ENCODE data around the gene EVX2. TPM values are rescaled to one million over a fixed set of nuclear protein-coding genes. Genes with fewer than 3 reads are reported as not detected.

The EVX2 gene
- polyA plus RNA-seq, 1 donor: not detected

GRCh38 chr2:176056406-176056805 lies 27.4 kb downstream of the EVX2 start:
- DNase-seq: no peak

- no peak for DNase-seq
Observed at GRCh38 chr2:176039375-176039774, 44.4 kb downstream of the EVX2 start.

- DNase-seq: no peak
Observed at GRCh38 chr2:176038694-176039093, 45.1 kb downstream of the EVX2 start.

GRCh38 chr2:176035013-176035691 lies 48.6 kb downstream of the EVX2 start:
- DNase-seq: no peak

GRCh38 chr2:176027806-176028205 lies 56.0 kb downstream of the EVX2 start:
- DNase-seq: no peak

Other genes starting within 250 kb of the EVX2 start
- gene LNPK, start 81.7 kb downstream of the EVX2 start, polyA plus RNA-seq (ENCODE audit: insufficient read length): 43.9 TPM
- not detected for gene HOXD13, start 8.8 kb upstream of the EVX2 start, polyA plus RNA-seq (ENCODE audit: insufficient read length)
- not detected for gene HOXD12, start 15.8 kb upstream of the EVX2 start, polyA plus RNA-seq (ENCODE audit: insufficient read length)
- not detected for gene HOXD11, start 23.3 kb upstream of the EVX2 start, polyA plus RNA-seq (ENCODE audit: insufficient read length)
- 0.10 TPM for gene HOXD10, start 32.8 kb upstream of the EVX2 start, polyA plus RNA-seq (ENCODE audit: insufficient read length)
- 10.5 TPM for gene HOXD9, start 38.8 kb upstream of the EVX2 start, polyA plus RNA-seq (ENCODE audit: insufficient read length)
- gene HOXD8, start 45.7 kb upstream of the EVX2 start, polyA plus RNA-seq (ENCODE audit: insufficient read length): 45.0 TPM
- 8.2 TPM for gene HOXD4, start 67.6 kb upstream of the EVX2 start, polyA plus RNA-seq (ENCODE audit: insufficient read length)
- 3.4 TPM for gene HOXD3, start 73.3 kb upstream of the EVX2 start, polyA plus RNA-seq (ENCODE audit: insufficient read length)
- 0.57 TPM for gene HOXD1, start 104.7 kb upstream of the EVX2 start, polyA plus RNA-seq (ENCODE audit: insufficient read length)
- 53.3 TPM for gene MTX2, start 185.5 kb upstream of the EVX2 start, polyA plus RNA-seq (ENCODE audit: insufficient read length)

Data from hindlimb muscle (tissue), 1 donor.